GM23338 (cell line): ENCODE results near the gene PPBP. TPM values are rescaled to one million over a fixed set of nuclear protein-coding genes. Genes with fewer than 3 reads are reported as not detected.

ENCODE experiments used
- ATAC-seq: fragments of 200-7000 bp; cut with Tn5 transposase; 3 replicates; pipeline ENCODE4 v1.9.1; 2020
- DNase-seq: peaks from one replicate; pipeline ENCODE4 v3.0.0-alpha.2; 2015; ENCODE audit warnings: low spot score
- H2AFZ ChIP-seq: fragments of 200-600 bp; sonication (generic); 2 replicates; pipeline ENCODE4 v1.8.0; 2016; ENCODE audit warnings: antibody characterized with exemption, mild to moderate bottlenecking, moderate library complexity
- H3F3A ChIP-seq: fragments of 200-600 bp; sonication (generic); replicated peaks from 2 replicates; pipeline ENCODE4 v1.8.0; 2017; ENCODE audit warnings: antibody characterized with exemption, mixed run types, low read depth
- H3K27ac ChIP-seq: fragments of 200-600 bp; sonication (generic); 2 replicates; pipeline ENCODE4 v1.6.1; 2016; ENCODE audit warnings: low read depth
- H3K27me3 ChIP-seq: fragments of 200-600 bp; sonication (generic); 2 replicates; pipeline ENCODE4 v1.8.0; 2016; ENCODE audit warnings: mild to moderate bottlenecking, mixed run types, moderate library complexity; ENCODE audit not compliant: insufficient read depth
- H3K36me3 ChIP-seq: fragments of 200-600 bp; sonication (generic); 2 replicates; pipeline ENCODE4 v1.8.0; 2016; ENCODE audit warnings: mild to moderate bottlenecking; ENCODE audit not compliant: insufficient read depth
- H3K4me1 ChIP-seq: fragments of 200-600 bp; sonication (generic); 2 replicates; pipeline ENCODE4 v1.8.0; 2016; ENCODE audit warnings: mild to moderate bottlenecking, moderate library complexity; ENCODE audit not compliant: insufficient read depth
- H3K4me2 ChIP-seq: fragments of 200-600 bp; sonication (generic); 2 replicates; pipeline ENCODE4 v1.7.1; 2017; ENCODE audit warnings: mixed run types
- H3K4me3 ChIP-seq: fragments of 200-600 bp; sonication (generic); 2 replicates; pipeline ENCODE4 v1.6.1; 2016; ENCODE audit warnings: mixed run types
- H3K79me2 ChIP-seq: fragments of 200-600 bp; sonication (generic); replicated peaks from 2 replicates; pipeline ENCODE4 v1.8.0; 2017; ENCODE audit warnings: mild to moderate bottlenecking; ENCODE audit not compliant: insufficient read depth
- H3K9me2 ChIP-seq: fragments of 200-600 bp; sonication (generic); 2 replicates; pipeline ENCODE4 v1.8.0; 2017; ENCODE audit not compliant: insufficient read depth
- H4K20me1 ChIP-seq: fragments of 200-600 bp; sonication (generic); replicated peaks from 2 replicates; pipeline ENCODE4 v1.8.0; 2017; ENCODE audit warnings: mild to moderate bottlenecking; ENCODE audit not compliant: insufficient read depth
- H3K27ac Mint-ChIP-seq: 2 replicates; pipeline ENCODE4 v1.8.0; 2020; ENCODE audit warnings: inconsistent platforms, mild to moderate bottlenecking, moderate library complexity, mixed read lengths
- H3K27me3 Mint-ChIP-seq: 3 replicates; pipeline ENCODE4 v1.8.0; 2022; ENCODE audit warnings: low read depth, mild to moderate bottlenecking, moderate library complexity, mixed read lengths, inconsistent platforms; ENCODE audit not compliant: insufficient read depth, poor library complexity
- H3K36me3 Mint-ChIP-seq: 3 replicates; pipeline ENCODE4 v1.8.0; 2021; ENCODE audit warnings: low read depth, mild to moderate bottlenecking, inconsistent platforms, moderate library complexity, mixed read lengths
- H3K4me1 Mint-ChIP-seq: 3 replicates; pipeline ENCODE4 v1.8.0; 2020; ENCODE audit warnings: mild to moderate bottlenecking, inconsistent platforms, mixed read lengths
- H3K4me3 Mint-ChIP-seq: 3 replicates; pipeline ENCODE4 v1.8.0; 2021; ENCODE audit warnings: moderate library complexity, mild to moderate bottlenecking, inconsistent platforms, mixed read lengths
- H3K9me3 Mint-ChIP-seq: 3 replicates; pipeline ENCODE4 v1.8.0; 2020; ENCODE audit warnings: moderate library complexity, mild to moderate bottlenecking, inconsistent platforms, mixed read lengths
- EZH2 ChIP-seq: fragments of 200-600 bp; sonication (generic); IDR thresholded peaks from one replicate; pipeline ENCODE4 v1.8.0; 2017; ENCODE audit warnings: antibody characterized with exemption, mild to moderate bottlenecking, low read depth; ENCODE audit not compliant: unreplicated experiment
- EZH2phosphoT487 ChIP-seq: fragments of 200-600 bp; sonication (generic); IDR thresholded peaks from one replicate; pipeline ENCODE4 v1.8.1; 2018; ENCODE audit warnings: antibody characterized with exemption; ENCODE audit not compliant: unreplicated experiment
- POLR2AphosphoS5 ChIP-seq: IDR thresholded peaks from 2 replicates; pipeline ENCODE4 v1.6.1; 2016; ENCODE audit warnings: antibody characterized with exemption, low read depth
- STAT1 ChIP-seq: IDR thresholded peaks from one replicate; pipeline ENCODE4 v1.6.1; 2016; ENCODE audit warnings: antibody characterized with exemption; ENCODE audit not compliant: unreplicated experiment
- ZNF114 ChIP-seq: fragments of 250-450 bp; sonication (Bioruptor Pico); IDR thresholded peaks from 2 replicates; pipeline ENCODE4 v1.5.0; 2020; ENCODE audit warnings: mild to moderate bottlenecking, moderate library complexity
- ZNF331 ChIP-seq: fragments of 250-450 bp; sonication (Bioruptor Pico); IDR thresholded peaks from 2 replicates; pipeline ENCODE4 v1.5.0; 2020; ENCODE audit warnings: low read depth, mild to moderate bottlenecking, moderate library complexity
- polyA plus RNA-seq: library from polyadenylated mRNA; unstranded; fragments of >200 nt; fragmentation: Nextera tagmentation; extraction: Ambion mirVana; gene quantifications from 2 replicates; pipeline ENCODE4 v1.2.1, GENCODE V29; 2016
- total RNA-seq: library from RNA; depleted of rRNA; stranded (reverse); fragments of >200 nt; shearing (Covaris generic); gene quantifications from 2 replicates; pipeline ENCODE4 v1.2.3, GENCODE V29; 2014
- TF ChIP-seq, protein P1 (sequence below): fragments of 250-450 bp; sonication (Bioruptor Pico); IDR thresholded peaks from 2 replicates; pipeline ENCODE4 v1.5.0; 2020; ENCODE audit warnings: mild to moderate bottlenecking, moderate library complexity
- TF ChIP-seq, protein P2 (sequence below): IDR thresholded peaks from 2 replicates; pipeline ENCODE4 v1.6.1; 2016; ENCODE audit warnings: antibody characterized with exemption
- TF ChIP-seq, protein P3 (sequence below): IDR thresholded peaks from one replicate; pipeline ENCODE4 v1.6.1; 2018; ENCODE audit warnings: antibody characterized with exemption; ENCODE audit not compliant: unreplicated experiment

Gene PPBP
- total and polyA plus RNA-seq, 2 experiments from 2014 or later = 0.35 to 0.50 TPM

DNA sequence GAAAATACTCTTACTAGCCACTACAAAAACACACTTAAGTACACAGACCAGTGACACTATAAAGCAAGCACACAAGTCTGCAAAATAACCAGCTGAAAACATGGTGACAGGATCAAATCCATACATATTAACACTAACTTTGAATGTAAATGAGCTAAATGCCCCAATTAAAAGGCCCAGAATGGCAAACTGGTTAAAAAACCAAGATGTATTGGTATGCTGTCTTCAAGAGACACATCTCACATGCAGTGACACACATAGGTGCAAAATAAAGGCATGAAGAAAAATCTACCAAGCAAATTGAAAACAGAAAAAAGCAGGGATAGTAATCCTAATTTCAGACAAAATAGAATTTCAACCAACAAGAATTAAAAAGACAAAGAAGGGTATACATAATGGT lies 17.0 kb downstream of the PPBP start (continued):
- TF ChIP-seq, protein P1, sequence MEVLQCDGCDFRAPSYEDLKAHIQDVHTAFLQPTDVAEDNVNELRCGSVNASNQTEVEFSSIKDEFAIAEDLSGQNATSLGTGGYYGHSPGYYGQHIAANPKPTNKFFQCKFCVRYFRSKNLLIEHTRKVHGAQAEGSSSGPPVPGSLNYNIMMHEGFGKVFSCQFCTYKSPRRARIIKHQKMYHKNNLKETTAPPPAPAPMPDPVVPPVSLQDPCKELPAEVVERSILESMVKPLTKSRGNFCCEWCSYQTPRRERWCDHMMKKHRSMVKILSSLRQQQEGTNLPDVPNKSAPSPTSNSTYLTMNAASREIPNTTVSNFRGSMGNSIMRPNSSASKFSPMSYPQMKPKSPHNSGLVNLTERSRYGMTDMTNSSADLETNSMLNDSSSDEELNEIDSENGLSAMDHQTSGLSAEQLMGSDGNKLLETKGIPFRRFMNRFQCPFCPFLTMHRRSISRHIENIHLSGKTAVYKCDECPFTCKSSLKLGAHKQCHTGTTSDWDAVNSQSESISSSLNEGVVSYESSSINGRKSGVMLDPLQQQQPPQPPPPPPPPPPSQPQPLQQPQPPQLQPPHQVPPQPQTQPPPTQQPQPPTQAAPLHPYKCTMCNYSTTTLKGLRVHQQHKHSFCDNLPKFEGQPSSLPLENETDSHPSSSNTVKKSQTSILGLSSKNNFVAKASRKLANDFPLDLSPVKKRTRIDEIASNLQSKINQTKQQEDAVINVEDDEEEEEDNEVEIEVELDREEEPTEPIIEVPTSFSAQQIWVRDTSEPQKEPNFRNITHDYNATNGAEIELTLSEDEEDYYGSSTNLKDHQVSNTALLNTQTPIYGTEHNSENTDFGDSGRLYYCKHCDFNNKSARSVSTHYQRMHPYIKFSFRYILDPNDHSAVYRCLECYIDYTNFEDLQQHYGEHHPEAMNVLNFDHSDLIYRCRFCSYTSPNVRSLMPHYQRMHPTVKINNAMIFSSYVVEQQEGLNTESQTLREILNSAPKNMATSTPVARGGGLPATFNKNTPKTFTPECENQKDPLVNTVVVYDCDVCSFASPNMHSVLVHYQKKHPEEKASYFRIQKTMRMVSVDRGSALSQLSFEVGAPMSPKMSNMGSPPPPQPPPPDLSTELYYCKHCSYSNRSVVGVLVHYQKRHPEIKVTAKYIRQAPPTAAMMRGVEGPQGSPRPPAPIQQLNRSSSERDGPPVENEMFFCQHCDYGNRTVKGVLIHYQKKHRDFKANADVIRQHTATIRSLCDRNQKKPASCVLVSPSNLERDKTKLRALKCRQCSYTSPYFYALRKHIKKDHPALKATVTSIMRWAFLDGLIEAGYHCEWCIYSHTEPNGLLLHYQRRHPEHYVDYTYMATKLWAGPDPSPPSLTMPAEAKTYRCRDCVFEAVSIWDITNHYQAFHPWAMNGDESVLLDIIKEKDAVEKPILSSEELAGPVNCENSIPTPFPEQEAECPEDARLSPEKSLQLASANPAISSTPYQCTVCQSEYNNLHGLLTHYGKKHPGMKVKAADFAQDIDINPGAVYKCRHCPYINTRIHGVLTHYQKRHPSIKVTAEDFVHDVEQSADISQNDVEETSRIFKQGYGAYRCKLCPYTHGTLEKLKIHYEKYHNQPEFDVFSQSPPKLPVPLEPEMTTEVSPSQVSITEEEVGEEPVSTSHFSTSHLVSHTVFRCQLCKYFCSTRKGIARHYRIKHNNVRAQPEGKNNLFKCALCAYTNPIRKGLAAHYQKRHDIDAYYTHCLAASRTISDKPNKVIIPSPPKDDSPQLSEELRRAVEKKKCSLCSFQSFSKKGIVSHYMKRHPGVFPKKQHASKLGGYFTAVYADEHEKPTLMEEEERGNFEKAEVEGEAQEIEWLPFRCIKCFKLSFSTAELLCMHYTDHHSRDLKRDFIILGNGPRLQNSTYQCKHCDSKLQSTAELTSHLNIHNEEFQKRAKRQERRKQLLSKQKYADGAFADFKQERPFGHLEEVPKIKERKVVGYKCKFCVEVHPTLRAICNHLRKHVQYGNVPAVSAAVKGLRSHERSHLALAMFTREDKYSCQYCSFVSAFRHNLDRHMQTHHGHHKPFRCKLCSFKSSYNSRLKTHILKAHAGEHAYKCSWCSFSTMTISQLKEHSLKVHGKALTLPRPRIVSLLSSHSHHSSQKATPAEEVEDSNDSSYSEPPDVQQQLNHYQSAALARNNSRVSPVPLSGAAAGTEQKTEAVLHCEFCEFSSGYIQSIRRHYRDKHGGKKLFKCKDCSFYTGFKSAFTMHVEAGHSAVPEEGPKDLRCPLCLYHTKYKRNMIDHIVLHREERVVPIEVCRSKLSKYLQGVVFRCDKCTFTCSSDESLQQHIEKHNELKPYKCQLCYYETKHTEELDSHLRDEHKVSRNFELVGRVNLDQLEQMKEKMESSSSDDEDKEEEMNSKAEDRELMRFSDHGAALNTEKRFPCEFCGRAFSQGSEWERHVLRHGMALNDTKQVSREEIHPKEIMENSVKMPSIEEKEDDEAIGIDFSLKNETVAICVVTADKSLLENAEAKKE = no peak

DNA sequence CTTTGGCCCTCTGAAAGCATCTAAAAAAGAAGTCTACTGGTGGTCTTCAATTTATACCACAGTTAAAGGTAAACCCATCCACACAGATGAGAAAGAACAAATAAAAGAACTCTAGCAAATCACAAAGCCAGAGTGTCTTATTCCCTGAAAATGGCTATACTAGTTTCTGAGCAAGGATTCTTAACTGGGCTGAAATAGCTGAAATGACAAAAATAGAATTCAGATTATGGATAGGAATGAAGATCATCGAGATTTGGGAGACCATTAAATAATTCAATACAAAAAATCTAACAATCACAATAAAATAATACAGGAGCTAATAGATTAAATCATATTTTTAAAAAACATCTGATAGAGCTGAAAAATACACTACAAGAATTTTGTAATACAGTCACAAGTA lies 18.0 kb downstream of the PPBP start:
- no peaks in the 10 kb centered on the region for H3K27me3 ChIP-seq
- H3K9me3 Mint-ChIP-seq = peaks cover 35% of the 10 kb centered on the region
- no peaks in the 10 kb centered on the region for H3K79me2 ChIP-seq
- peaks cover 26% of the 10 kb centered on the region for H3K36me3 Mint-ChIP-seq
- no peak overlapping the region for H3K4me3 Mint-ChIP-seq
- peaks cover 30% of the 10 kb centered on the region for H3K9me2 ChIP-seq
- no peaks in the 10 kb centered on the region for H3F3A ChIP-seq
- ATAC-seq = no peak
- no peak overlapping the region for H3K27ac Mint-ChIP-seq
- no peak overlapping the region for H3K27ac ChIP-seq
- H3K36me3 ChIP-seq = no peaks in the 10 kb centered on the region
- H2AFZ ChIP-seq = no peak overlapping the region
- no peak overlapping the region for H3K4me3 ChIP-seq
- no peak overlapping the region for H3K4me2 ChIP-seq
- H3K4me1 Mint-ChIP-seq = no peaks in the 10 kb centered on the region; the same call in 2 of the 3 replicates
- no peaks in the 10 kb centered on the region for H3K4me1 ChIP-seq
- H3K27me3 Mint-ChIP-seq = no peaks in the 10 kb centered on the region
- no peak for DNase-seq
- no peaks in the 10 kb centered on the region for H4K20me1 ChIP-seq
- TF ChIP-seq, protein P2, sequence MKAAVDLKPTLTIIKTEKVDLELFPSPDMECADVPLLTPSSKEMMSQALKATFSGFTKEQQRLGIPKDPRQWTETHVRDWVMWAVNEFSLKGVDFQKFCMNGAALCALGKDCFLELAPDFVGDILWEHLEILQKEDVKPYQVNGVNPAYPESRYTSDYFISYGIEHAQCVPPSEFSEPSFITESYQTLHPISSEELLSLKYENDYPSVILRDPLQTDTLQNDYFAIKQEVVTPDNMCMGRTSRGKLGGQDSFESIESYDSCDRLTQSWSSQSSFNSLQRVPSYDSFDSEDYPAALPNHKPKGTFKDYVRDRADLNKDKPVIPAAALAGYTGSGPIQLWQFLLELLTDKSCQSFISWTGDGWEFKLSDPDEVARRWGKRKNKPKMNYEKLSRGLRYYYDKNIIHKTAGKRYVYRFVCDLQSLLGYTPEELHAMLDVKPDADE = no peak
- TF ChIP-seq, protein P3, sequence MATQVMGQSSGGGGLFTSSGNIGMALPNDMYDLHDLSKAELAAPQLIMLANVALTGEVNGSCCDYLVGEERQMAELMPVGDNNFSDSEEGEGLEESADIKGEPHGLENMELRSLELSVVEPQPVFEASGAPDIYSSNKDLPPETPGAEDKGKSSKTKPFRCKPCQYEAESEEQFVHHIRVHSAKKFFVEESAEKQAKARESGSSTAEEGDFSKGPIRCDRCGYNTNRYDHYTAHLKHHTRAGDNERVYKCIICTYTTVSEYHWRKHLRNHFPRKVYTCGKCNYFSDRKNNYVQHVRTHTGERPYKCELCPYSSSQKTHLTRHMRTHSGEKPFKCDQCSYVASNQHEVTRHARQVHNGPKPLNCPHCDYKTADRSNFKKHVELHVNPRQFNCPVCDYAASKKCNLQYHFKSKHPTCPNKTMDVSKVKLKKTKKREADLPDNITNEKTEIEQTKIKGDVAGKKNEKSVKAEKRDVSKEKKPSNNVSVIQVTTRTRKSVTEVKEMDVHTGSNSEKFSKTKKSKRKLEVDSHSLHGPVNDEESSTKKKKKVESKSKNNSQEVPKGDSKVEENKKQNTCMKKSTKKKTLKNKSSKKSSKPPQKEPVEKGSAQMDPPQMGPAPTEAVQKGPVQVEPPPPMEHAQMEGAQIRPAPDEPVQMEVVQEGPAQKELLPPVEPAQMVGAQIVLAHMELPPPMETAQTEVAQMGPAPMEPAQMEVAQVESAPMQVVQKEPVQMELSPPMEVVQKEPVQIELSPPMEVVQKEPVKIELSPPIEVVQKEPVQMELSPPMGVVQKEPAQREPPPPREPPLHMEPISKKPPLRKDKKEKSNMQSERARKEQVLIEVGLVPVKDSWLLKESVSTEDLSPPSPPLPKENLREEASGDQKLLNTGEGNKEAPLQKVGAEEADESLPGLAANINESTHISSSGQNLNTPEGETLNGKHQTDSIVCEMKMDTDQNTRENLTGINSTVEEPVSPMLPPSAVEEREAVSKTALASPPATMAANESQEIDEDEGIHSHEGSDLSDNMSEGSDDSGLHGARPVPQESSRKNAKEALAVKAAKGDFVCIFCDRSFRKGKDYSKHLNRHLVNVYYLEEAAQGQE = no peak
- TF ChIP-seq ZNF331 (CRISPR knock-in tag) = no peak
- TF ChIP-seq STAT1 = no peak
- TF ChIP-seq EZH2 = no peak
- TF ChIP-seq EZH2phosphoT487 = no peak
- no peak for TF ChIP-seq ZNF114 (CRISPR knock-in tag)
- no peak for TF ChIP-seq POLR2AphosphoS5
